GM23338 (cell line): Measurements from ENCODE around the gene SLC51A. TPM values are rescaled to one million over a fixed set of nuclear protein-coding genes. Genes with fewer than 3 reads are reported as not detected.

Experiments
- ATAC-seq: fragments of 200-7000 bp; cut with Tn5 transposase; 3 replicates; pipeline ENCODE4 v1.9.1; 2020
- DNase-seq: peaks from one replicate; pipeline ENCODE4 v3.0.0-alpha.2; 2015; ENCODE audit warnings: low spot score
- H2AFZ ChIP-seq: fragments of 200-600 bp; sonication (generic); 2 replicates; pipeline ENCODE4 v1.8.0; 2016; ENCODE audit warnings: antibody characterized with exemption, mild to moderate bottlenecking, moderate library complexity
- H3F3A ChIP-seq: fragments of 200-600 bp; sonication (generic); replicated peaks from 2 replicates; pipeline ENCODE4 v1.8.0; 2017; ENCODE audit warnings: antibody characterized with exemption, mixed run types, low read depth
- H3K27ac ChIP-seq: fragments of 200-600 bp; sonication (generic); 2 replicates; pipeline ENCODE4 v1.6.1; 2016; ENCODE audit warnings: low read depth
- H3K27me3 ChIP-seq: fragments of 200-600 bp; sonication (generic); 2 replicates; pipeline ENCODE4 v1.8.0; 2016; ENCODE audit warnings: mild to moderate bottlenecking, mixed run types, moderate library complexity; ENCODE audit not compliant: insufficient read depth
- H3K36me3 ChIP-seq: fragments of 200-600 bp; sonication (generic); 2 replicates; pipeline ENCODE4 v1.8.0; 2016; ENCODE audit warnings: mild to moderate bottlenecking; ENCODE audit not compliant: insufficient read depth
- H3K4me1 ChIP-seq: fragments of 200-600 bp; sonication (generic); 2 replicates; pipeline ENCODE4 v1.8.0; 2016; ENCODE audit warnings: mild to moderate bottlenecking, moderate library complexity; ENCODE audit not compliant: insufficient read depth
- H3K4me2 ChIP-seq: fragments of 200-600 bp; sonication (generic); 2 replicates; pipeline ENCODE4 v1.7.1; 2017; ENCODE audit warnings: mixed run types
- H3K4me3 ChIP-seq: fragments of 200-600 bp; sonication (generic); 2 replicates; pipeline ENCODE4 v1.6.1; 2016; ENCODE audit warnings: mixed run types
- H3K79me2 ChIP-seq: fragments of 200-600 bp; sonication (generic); replicated peaks from 2 replicates; pipeline ENCODE4 v1.8.0; 2017; ENCODE audit warnings: mild to moderate bottlenecking; ENCODE audit not compliant: insufficient read depth
- H3K9me2 ChIP-seq: fragments of 200-600 bp; sonication (generic); 2 replicates; pipeline ENCODE4 v1.8.0; 2017; ENCODE audit not compliant: insufficient read depth
- H4K20me1 ChIP-seq: fragments of 200-600 bp; sonication (generic); replicated peaks from 2 replicates; pipeline ENCODE4 v1.8.0; 2017; ENCODE audit warnings: mild to moderate bottlenecking; ENCODE audit not compliant: insufficient read depth
- H3K27ac Mint-ChIP-seq: 2 replicates; pipeline ENCODE4 v1.8.0; 2020; ENCODE audit warnings: inconsistent platforms, mild to moderate bottlenecking, moderate library complexity, mixed read lengths
- H3K27me3 Mint-ChIP-seq: 3 replicates; pipeline ENCODE4 v1.8.0; 2022; ENCODE audit warnings: low read depth, mild to moderate bottlenecking, moderate library complexity, mixed read lengths, inconsistent platforms; ENCODE audit not compliant: insufficient read depth, poor library complexity
- H3K36me3 Mint-ChIP-seq: 3 replicates; pipeline ENCODE4 v1.8.0; 2021; ENCODE audit warnings: low read depth, mild to moderate bottlenecking, inconsistent platforms, moderate library complexity, mixed read lengths
- H3K4me1 Mint-ChIP-seq: 3 replicates; pipeline ENCODE4 v1.8.0; 2020; ENCODE audit warnings: mild to moderate bottlenecking, inconsistent platforms, mixed read lengths
- H3K4me3 Mint-ChIP-seq: 3 replicates; pipeline ENCODE4 v1.8.0; 2021; ENCODE audit warnings: moderate library complexity, mild to moderate bottlenecking, inconsistent platforms, mixed read lengths
- H3K9me3 Mint-ChIP-seq: 3 replicates; pipeline ENCODE4 v1.8.0; 2020; ENCODE audit warnings: moderate library complexity, mild to moderate bottlenecking, inconsistent platforms, mixed read lengths
- CREB1 ChIP-seq: fragments of 250-450 bp; sonication (Bioruptor Pico); IDR thresholded peaks from 2 replicates; pipeline ENCODE4 v1.5.0; 2020; ENCODE audit warnings: low read depth, mild to moderate bottlenecking, moderate library complexity
- EZH2 ChIP-seq: fragments of 200-600 bp; sonication (generic); IDR thresholded peaks from one replicate; pipeline ENCODE4 v1.8.0; 2017; ENCODE audit warnings: antibody characterized with exemption, mild to moderate bottlenecking, low read depth; ENCODE audit not compliant: unreplicated experiment
- NANOG ChIP-seq: IDR thresholded peaks from 2 replicates; pipeline ENCODE4 v1.6.1; 2016; ENCODE audit warnings: antibody characterized with exemption, borderline replicate concordance
- STAT1 ChIP-seq: IDR thresholded peaks from one replicate; pipeline ENCODE4 v1.6.1; 2016; ENCODE audit warnings: antibody characterized with exemption; ENCODE audit not compliant: unreplicated experiment
- ZNF114 ChIP-seq: fragments of 250-450 bp; sonication (Bioruptor Pico); IDR thresholded peaks from 2 replicates; pipeline ENCODE4 v1.5.0; 2020; ENCODE audit warnings: mild to moderate bottlenecking, moderate library complexity
- ZNF331 ChIP-seq: fragments of 250-450 bp; sonication (Bioruptor Pico); IDR thresholded peaks from 2 replicates; pipeline ENCODE4 v1.5.0; 2020; ENCODE audit warnings: low read depth, mild to moderate bottlenecking, moderate library complexity
- polyA plus RNA-seq: library from polyadenylated mRNA; unstranded; fragments of >200 nt; fragmentation: Nextera tagmentation; extraction: Ambion mirVana; gene quantifications from 2 replicates; pipeline ENCODE4 v1.2.1, GENCODE V29; 2016
- total RNA-seq: library from RNA; depleted of rRNA; stranded (reverse); fragments of >200 nt; shearing (Covaris generic); gene quantifications from 2 replicates; pipeline ENCODE4 v1.2.3, GENCODE V29; 2014
- TF ChIP-seq, protein P1 (sequence below): IDR thresholded peaks from one replicate; pipeline ENCODE4 v1.6.1; 2018; ENCODE audit warnings: antibody characterized with exemption; ENCODE audit not compliant: unreplicated experiment
- TF ChIP-seq, protein P2 (sequence below): IDR thresholded peaks from 2 replicates; pipeline ENCODE4 v1.6.1; 2016; ENCODE audit warnings: antibody characterized with exemption
- TF ChIP-seq, protein P3 (sequence below), 2 experiments: fragments of 200-600 bp in 1 of 2; sonication (generic) in 1 of 2; conservative IDR thresholded peaks; 2 replicates each; pipeline versions ENCODE4 v1.5.1 to v1.6.1; 2016 to 2017; ENCODE audit warnings: antibody characterized with exemption in 2 of 2, low read depth in 2 of 2, mild to moderate bottlenecking in 2 of 2, moderate library complexity in 1 of 2

SLC51A gene
- total and polyA plus RNA-seq, 2 experiments from 2014 or later, result 4.0 to 6.7 TPM

DNA sequence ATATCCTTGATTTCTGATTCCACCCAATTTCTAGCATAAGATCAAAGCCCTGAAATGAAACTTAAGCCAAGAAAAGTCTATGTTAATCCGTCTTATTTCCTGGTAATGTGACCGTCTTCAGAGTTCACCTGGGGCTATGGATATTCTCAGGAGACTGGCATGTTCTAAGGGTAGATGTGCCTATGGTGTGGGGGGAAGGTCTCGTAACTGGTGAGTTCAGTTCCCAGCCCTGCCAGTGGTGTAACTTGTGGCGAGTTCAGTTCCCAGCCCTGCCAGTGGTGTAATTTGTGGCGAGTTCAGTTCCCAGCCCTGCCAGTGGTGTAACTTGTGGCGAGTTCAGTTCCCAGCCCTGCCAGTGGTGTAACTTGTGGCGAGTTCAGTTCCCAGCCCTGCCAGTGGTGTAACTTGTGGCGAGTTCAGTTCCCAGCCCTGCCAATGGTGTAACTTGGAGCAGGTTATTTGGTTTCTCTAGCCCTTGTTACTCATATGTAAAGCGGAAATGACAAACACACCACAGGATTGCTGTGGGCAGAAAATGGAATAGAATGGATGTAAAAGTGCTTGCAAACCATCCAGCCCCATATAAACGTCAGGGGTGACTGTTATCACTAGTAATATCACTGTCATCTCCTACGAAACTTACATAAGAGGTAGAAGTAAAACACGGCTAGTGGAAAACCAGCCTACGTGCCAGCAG lies 30.4 kb downstream of the SLC51A start (continued):
- TF ChIP-seq, protein P1, sequence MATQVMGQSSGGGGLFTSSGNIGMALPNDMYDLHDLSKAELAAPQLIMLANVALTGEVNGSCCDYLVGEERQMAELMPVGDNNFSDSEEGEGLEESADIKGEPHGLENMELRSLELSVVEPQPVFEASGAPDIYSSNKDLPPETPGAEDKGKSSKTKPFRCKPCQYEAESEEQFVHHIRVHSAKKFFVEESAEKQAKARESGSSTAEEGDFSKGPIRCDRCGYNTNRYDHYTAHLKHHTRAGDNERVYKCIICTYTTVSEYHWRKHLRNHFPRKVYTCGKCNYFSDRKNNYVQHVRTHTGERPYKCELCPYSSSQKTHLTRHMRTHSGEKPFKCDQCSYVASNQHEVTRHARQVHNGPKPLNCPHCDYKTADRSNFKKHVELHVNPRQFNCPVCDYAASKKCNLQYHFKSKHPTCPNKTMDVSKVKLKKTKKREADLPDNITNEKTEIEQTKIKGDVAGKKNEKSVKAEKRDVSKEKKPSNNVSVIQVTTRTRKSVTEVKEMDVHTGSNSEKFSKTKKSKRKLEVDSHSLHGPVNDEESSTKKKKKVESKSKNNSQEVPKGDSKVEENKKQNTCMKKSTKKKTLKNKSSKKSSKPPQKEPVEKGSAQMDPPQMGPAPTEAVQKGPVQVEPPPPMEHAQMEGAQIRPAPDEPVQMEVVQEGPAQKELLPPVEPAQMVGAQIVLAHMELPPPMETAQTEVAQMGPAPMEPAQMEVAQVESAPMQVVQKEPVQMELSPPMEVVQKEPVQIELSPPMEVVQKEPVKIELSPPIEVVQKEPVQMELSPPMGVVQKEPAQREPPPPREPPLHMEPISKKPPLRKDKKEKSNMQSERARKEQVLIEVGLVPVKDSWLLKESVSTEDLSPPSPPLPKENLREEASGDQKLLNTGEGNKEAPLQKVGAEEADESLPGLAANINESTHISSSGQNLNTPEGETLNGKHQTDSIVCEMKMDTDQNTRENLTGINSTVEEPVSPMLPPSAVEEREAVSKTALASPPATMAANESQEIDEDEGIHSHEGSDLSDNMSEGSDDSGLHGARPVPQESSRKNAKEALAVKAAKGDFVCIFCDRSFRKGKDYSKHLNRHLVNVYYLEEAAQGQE, result no peak
- TF ChIP-seq CREB1, result no peak

DNA sequence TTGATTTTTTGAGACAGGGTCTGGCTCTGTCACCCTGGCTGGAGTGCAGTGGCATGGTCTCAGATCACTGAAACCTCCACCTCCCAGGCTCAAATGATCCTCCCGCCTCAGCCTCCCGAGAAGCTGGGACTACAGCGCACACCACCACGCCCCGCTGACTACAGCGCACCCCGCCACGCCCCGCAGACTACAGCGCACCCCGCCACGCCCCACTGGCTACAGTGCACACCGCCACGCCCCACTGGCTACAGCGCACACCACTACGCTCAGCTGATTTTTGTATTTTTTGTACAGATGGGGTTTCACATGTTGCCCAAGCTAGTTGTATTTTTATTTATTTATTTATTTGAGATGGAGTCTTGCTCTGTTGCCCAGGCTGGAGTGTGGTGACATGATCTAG lies 35.6 kb downstream of the SLC51A start:
- H3F3A ChIP-seq, result peaks cover 4% of the 10 kb centered on the region; the same call in 1 of the 2 replicates
- Mint-ChIP-seq H3K4me3 (no peak overlapping the region), H3K4me1 (no peaks in the 10 kb centered on the region), H3K36me3 (peaks cover 3% of the 10 kb centered on the region; the same call in 2 of the 3 replicates), H3K27ac (no peak overlapping the region), H3K9me3 (no peaks in the 10 kb centered on the region), H3K27me3 (no peaks in the 10 kb centered on the region)
- H2AFZ ChIP-seq, result no peak overlapping the region
- H3K4me3 ChIP-seq, result no peak overlapping the region
- no peaks in the 10 kb centered on the region for H3K36me3 ChIP-seq
- H3K9me2 ChIP-seq, result no peaks in the 10 kb centered on the region
- H3K27me3 ChIP-seq, result no peaks in the 10 kb centered on the region
- no peak for DNase-seq
- TF ChIP-seq STAT1 (no peak), CREB1 (no peak), ZNF331 (no peak), ZNF114 (no peak), EZH2 (no peak), NANOG (no peak)
- TF ChIP-seq, protein P1, result no peak
- TF ChIP-seq, protein P2, sequence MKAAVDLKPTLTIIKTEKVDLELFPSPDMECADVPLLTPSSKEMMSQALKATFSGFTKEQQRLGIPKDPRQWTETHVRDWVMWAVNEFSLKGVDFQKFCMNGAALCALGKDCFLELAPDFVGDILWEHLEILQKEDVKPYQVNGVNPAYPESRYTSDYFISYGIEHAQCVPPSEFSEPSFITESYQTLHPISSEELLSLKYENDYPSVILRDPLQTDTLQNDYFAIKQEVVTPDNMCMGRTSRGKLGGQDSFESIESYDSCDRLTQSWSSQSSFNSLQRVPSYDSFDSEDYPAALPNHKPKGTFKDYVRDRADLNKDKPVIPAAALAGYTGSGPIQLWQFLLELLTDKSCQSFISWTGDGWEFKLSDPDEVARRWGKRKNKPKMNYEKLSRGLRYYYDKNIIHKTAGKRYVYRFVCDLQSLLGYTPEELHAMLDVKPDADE, result no peak
- TF ChIP-seq, protein P3, sequence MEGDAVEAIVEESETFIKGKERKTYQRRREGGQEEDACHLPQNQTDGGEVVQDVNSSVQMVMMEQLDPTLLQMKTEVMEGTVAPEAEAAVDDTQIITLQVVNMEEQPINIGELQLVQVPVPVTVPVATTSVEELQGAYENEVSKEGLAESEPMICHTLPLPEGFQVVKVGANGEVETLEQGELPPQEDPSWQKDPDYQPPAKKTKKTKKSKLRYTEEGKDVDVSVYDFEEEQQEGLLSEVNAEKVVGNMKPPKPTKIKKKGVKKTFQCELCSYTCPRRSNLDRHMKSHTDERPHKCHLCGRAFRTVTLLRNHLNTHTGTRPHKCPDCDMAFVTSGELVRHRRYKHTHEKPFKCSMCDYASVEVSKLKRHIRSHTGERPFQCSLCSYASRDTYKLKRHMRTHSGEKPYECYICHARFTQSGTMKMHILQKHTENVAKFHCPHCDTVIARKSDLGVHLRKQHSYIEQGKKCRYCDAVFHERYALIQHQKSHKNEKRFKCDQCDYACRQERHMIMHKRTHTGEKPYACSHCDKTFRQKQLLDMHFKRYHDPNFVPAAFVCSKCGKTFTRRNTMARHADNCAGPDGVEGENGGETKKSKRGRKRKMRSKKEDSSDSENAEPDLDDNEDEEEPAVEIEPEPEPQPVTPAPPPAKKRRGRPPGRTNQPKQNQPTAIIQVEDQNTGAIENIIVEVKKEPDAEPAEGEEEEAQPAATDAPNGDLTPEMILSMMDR (conservative IDR thresholded peaks at IDR 0.05; ENCODE audit: low read depth in 2 of 2), result no peak
- H4K20me1 ChIP-seq, result peaks cover 4% of the 10 kb centered on the region; the same call in 1 of the 2 replicates
- no peak overlapping the region for H3K27ac ChIP-seq
- no peaks in the 10 kb centered on the region for H3K79me2 ChIP-seq
- H3K4me2 ChIP-seq, result no peak overlapping the region
- no peaks in the 10 kb centered on the region for H3K4me1 ChIP-seq
- no peak for ATAC-seq
